Measurements from ENCODE around the gene CACNB1.

The CACNB1 gene

GRCh38 chr17:39195568-39196160 is 1.8 kb downstream of the CACNB1 start:
- DNase-seq: no peak
- peaks cover 17% of the 10 kb centered on the region for H3K36me3 ChIP-seq
- no peaks in the 10 kb centered on the region for H3K9me3 ChIP-seq
- no peaks in the 10 kb centered on the region for H3K27me3 ChIP-seq
- H3K4me1 ChIP-seq: peaks cover 8% of the 10 kb centered on the region; the same call in 1 of the 2 replicates
- TF ChIP-seq, protein P1, sequence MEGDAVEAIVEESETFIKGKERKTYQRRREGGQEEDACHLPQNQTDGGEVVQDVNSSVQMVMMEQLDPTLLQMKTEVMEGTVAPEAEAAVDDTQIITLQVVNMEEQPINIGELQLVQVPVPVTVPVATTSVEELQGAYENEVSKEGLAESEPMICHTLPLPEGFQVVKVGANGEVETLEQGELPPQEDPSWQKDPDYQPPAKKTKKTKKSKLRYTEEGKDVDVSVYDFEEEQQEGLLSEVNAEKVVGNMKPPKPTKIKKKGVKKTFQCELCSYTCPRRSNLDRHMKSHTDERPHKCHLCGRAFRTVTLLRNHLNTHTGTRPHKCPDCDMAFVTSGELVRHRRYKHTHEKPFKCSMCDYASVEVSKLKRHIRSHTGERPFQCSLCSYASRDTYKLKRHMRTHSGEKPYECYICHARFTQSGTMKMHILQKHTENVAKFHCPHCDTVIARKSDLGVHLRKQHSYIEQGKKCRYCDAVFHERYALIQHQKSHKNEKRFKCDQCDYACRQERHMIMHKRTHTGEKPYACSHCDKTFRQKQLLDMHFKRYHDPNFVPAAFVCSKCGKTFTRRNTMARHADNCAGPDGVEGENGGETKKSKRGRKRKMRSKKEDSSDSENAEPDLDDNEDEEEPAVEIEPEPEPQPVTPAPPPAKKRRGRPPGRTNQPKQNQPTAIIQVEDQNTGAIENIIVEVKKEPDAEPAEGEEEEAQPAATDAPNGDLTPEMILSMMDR (IDR thresholded peaks at IDR 0.05; ENCODE audit: low read depth, low read length): no peak
- no peak overlapping the region; the same call in 1 of the 2 replicates for H3K4me3 ChIP-seq (ENCODE audit: low read depth, low read length)

DNA sequence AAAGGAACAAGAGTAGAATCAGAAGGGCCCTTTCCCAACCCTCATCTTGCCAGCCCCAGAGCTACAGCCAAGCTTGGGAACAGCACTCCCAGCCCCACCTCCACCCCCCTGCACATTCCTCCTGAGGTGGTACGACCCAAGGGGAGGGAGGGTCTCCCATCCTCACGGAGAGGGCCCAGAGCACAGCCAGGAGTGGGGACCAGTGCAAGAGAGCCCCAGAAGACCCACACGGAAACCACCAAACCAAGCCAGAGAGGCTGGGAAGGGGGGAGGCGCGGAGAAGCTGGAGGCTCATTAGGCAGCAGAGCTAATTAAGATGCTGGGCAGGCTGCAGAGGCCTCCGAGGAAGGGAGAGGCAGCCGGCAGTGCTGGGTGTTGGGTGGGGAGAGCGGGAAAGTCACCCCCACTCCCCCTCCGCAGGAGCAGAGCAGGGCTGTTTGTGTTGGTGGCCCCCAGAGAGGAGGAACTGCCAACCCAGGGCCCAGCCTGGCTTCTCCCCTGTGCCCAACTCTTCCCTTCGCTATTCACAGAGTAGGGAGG is 2.4 kb downstream of the CACNB1 start:
- Histone ChIP-seq H3K27me3 (no peaks in the 10 kb centered on the region), H3K36me3 (peaks cover 17% of the 10 kb centered on the region), H3K9me3 (no peaks in the 10 kb centered on the region), H3K4me1 (peaks cover 8% of the 10 kb centered on the region; the same call in 1 of the 2 replicates), H3K4me3 (ENCODE audit: low read depth, low read length) (peak overlapping the region; percentile 31)
- no peak for DNase-seq
- TF ChIP-seq, protein P1 (IDR thresholded peaks at IDR 0.05; ENCODE audit: low read depth, low read length): no peak

DNA sequence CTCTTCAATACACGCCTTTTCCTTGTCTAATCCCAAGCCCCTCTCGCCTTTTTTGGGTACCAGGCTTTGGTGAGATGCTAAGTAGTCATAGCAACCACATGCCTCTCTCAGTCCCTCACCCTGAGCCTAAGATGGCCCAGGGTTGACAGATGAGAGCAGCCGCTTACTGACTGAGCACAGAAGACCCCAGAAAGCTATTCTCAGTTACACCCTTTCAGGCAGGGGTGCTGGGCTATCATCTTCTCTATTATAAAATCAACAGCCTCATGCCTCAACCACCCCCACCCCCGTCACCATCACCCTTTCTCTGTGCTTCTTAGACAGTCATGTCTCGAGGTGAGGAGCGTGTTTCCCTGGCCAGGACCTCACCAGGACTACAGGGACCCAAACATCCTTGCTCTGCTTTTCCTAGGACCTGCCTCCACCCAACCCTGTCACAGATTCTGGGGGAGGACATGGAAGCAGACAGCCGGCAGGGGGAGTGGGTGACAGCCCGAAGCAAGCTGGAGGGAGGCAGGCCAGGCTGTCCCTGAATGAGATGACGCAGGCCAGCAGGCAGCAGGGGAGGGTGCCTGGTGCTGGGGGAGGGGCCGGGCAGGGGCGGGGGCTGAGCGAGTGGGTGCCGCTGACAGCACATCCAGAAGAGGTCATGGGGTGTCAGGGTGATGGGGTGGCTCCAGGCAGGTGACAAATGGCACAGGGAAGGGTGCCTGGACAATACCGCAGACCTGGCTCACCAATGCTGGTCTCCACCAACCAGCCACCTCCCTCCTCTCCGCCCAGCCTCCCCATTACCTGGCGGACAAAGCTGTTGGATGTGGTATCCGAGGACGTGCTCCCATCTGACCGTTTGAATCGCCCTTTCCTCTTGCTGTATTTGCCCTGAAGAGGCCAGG is 3.1 kb downstream of the CACNB1 start:
- TF ChIP-seq, protein P1 (IDR thresholded peaks at IDR 0.05; ENCODE audit: low read depth, low read length): peak; percentile 79
- peaks cover 17% of the 10 kb centered on the region for H3K36me3 ChIP-seq
- peaks cover 8% of the 10 kb centered on the region; the same call in 1 of the 2 replicates for H3K4me1 ChIP-seq
- H3K9me3 ChIP-seq: no peaks in the 10 kb centered on the region
- H3K27me3 ChIP-seq: no peaks in the 10 kb centered on the region
- peak; percentile 91 for DNase-seq
- H3K4me3 ChIP-seq (ENCODE audit: low read depth, low read length): peak overlapping the region; percentile 31

GRCh38 chr17:39193346-39193745 is 4.1 kb downstream of the CACNB1 start:
- TF ChIP-seq, protein P1 (IDR thresholded peaks at IDR 0.05; ENCODE audit: low read depth, low read length): no peak
- H3K36me3 ChIP-seq: peaks cover 24% of the 10 kb centered on the region
- no peaks in the 10 kb centered on the region for H3K9me3 ChIP-seq
- DNase-seq: no peak
- H3K4me3 ChIP-seq (ENCODE audit: low read depth, low read length): no peak overlapping the region
- peaks cover 8% of the 10 kb centered on the region; the same call in 1 of the 2 replicates for H3K4me1 ChIP-seq
- H3K27me3 ChIP-seq: no peaks in the 10 kb centered on the region

DNA sequence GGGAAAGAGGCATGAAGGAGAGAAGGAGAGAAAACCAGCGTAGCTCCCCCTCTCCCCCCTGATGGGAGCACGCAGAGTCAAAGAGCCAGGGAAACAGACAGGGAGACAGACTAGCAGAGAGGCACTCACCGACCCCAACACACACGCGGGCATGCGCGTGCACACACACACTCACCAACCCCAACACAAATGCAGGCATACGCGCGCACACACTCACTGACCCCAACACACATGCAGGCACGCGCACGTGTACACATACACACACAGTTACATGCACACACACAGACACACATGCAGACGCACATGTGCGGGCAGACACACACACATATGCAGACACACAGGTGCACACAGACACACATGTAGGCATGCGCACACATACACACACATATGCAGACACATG is 4.6 kb downstream of the CACNB1 start:
- Histone ChIP-seq H3K4me1 (peaks cover 8% of the 10 kb centered on the region; the same call in 1 of the 2 replicates), H3K36me3 (peaks cover 25% of the 10 kb centered on the region), H3K27me3 (no peaks in the 10 kb centered on the region), H3K9me3 (no peaks in the 10 kb centered on the region), H3K4me3 (ENCODE audit: low read depth, low read length) (no peak overlapping the region)
- no peak for DNase-seq
- TF ChIP-seq, protein P1 (IDR thresholded peaks at IDR 0.05; ENCODE audit: low read depth, low read length): no peak

Data from BE2C (cell line).